ENCODE results near the gene BAZ2A.
"Not testable (repeated sequence)": the region's sequence is repeated elsewhere in the genome, so short reads cannot be mapped to it uniquely, and the experiment has no call there.

Gene BAZ2A

DNA sequence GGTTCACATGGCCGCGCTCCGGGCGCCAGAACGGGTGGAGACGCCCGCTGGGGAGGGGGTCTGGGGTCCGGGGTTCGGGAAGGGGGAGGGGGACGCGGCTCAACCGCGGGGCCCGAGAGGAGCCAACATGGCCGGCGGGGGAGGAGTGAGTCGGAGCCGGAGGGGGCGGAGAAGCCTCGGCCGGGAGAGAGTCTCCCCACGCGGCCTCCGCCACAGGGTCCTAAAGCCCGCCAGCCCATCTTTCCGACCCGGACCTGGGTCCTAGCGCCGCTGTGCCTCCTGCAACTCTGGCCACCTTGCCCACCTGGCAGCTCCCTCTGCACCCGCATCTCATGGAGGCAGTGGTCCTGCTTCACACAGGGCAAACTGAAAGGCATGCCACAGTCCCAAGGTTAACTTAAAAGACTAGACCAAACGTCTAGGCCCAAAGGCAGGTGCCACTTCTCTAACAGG is at the start of gene BAZ2A:
TSS of gene BAZ2A (minus strand) at position 147 of the 453 bp plus-strand sequence. CDS start 12,796 bp downstream, outside the sequence.
- DNase-seq, result peak; percentile 93

DNA sequence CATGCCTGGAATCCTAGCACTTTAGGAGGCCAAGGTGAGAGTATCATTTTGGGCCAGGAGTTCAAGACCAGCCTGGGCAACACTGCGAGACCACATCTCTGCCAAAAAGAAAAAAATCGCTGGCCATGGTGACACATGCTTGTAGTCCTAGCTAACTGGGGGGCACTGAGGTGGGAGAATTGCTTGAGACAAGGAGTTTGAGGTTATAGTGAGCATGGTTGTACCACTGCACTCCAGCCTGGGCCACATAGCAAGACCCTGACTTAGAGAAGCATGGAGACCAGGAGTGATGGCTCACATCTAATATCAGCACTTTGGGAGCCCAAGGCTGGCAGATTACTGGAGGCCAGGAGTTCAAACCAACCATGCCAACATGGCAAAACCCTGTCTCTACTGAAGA is 48.7 kb upstream of the BAZ2A start:
- DNase-seq, result no peak

DNA sequence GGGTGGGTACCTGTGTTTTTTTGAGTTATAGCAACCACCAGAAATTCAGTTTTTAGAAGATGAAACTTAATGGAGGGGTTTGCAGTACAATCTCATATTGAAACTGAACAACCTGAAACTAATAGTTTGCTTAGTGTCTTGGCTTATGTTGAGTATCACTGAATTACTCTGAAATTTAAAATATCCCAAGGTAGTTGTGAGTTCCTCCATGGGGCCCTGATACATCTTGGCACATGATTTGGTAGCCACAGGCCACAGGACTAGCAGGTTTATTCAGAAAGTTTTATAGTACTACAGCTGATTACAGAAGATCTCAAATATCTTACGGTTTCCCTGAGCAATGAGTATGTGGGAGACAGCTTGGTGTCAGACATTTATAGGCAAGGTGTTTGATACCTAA is 47.6 kb upstream of the BAZ2A start:
- DNase-seq, result no peak

DNA sequence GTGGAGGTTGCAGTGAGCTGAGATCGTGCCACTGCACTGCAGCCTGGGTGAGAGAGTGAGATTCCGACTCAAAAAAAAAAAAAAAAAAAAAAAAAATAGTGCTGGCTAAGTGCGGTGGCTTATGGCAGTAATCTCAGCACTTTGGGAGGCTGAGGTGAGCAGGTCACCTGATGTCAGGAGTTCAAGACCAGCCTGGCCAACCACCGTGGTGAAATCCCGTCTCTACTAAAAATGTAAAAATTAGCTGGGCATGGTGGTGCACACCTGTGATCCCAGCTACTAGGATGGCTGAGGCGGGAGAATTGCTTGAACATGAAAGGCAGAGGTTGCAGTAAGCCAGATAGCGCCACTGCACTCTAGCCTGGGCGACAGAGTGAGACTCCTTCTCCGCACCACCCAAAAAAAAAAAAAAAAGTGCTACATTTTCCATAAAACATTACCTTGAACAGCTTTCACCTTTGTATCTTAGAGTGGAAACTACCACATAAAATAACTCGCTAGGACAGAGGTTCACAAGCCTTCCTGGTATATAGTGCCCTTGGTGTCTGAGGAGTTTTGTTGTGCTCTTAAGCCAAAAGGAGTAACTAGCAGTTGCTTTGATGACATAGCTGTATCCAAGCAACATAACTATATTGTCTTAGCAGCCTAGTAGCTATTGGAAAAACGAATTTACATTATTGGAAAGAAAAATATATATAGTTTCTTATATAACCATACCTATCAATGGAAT is 46.9 kb upstream of the BAZ2A start:
- DNase-seq, result no peak

DNA sequence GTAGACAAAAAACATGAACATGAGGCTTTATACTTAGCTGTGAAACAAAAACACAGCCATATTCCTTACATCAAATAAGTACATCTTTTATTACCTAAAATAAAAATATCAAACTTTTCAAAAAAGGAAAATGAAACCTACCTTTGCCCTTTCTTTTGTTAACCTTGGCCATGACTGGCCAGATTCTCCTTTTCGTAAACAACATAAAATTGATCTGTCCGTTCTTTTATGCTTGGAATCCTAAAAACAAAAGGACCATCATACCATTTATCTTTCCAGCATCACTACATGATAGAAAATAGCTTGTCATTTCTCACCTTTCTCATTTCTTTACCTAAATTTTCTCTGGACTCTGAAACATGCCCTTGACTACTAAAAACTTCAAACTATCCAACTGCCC is 41.5 kb upstream of the BAZ2A start:
- DNase-seq, result no peak

DNA sequence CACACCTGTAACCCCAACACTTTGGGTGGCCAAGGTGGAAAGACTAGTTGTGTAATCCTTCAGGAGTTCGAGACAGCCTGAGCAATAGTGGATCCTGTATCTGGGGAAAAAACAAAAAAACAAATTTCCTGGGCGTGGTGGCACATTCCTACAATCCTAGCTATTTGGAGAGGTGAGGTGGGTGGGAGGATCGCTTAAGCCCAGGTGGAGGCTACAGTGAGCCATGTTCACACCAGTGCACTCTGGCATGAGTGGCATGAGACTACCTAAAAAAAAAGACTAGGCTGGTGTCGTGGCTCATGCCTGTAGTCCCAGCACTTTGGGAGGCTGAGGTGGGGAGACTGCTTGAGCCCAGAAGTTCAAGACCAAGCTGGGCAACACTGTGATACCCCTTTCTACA is 40.7 kb upstream of the BAZ2A start:
- DNase-seq, result no peak

DNA sequence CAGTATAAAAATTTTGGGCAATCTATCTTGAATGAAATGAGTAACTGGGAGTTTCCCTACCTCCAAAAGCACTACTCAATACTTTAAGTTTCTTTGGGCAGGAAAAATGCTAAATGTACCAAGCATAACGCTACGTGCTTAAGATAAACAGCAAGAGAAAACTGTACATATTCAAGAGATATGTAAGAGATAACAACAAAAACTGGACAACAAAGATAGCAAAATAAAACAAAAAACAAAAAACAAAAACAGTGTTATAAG is 38.0 kb upstream of the BAZ2A start:
- no peak for DNase-seq

DNA sequence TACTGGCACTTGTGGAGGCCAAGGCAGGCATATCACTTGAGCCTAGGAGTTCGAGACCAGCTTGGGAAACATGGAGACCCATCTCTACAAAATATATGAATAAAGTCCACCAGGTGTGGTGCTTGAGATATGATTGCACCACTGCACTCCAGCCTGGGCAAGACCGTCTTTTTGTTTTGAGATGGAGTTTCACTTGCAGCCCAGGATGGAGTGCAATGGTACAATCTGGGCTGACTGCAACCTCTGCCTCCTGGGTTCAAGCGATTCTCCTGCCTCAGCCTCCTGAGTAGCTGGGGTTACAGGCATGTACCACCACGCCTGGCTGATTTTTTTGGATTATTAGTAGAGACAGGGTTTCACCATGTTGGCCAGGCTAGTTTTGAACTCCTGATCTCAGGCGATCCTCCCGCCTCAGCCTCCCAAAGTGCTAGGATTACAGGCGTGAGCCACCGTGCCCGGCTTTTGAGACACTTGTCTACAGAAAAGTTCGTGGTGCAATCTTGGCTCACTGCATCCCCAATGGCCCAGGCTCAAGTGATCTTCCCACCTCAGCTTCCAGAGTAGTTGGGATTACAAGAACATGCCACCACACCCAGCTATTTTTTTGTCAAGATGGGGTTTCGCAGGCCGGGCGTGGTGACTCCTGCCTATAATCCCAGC is 32.0 kb upstream of the BAZ2A start:
- no peak for DNase-seq

DNA sequence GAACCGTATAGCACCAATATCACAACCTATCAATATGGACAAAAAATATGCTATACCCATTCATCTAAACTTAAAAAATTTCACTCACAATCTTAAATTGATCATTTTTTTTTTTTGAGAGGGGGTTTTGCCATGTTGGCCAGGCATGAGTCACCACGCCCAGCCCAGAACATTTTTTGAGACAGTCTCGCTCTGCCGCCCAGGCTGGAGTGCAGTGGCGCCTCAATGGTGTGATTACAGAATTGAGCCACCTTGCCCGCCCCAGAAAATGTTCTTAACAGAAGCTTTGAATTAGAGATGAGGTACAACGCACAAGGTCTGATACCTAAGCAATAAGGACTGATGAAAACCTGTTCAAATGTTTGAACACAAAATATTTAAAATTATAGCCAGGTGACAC is 31.4 kb upstream of the BAZ2A start:
- DNase-seq, result no peak

DNA sequence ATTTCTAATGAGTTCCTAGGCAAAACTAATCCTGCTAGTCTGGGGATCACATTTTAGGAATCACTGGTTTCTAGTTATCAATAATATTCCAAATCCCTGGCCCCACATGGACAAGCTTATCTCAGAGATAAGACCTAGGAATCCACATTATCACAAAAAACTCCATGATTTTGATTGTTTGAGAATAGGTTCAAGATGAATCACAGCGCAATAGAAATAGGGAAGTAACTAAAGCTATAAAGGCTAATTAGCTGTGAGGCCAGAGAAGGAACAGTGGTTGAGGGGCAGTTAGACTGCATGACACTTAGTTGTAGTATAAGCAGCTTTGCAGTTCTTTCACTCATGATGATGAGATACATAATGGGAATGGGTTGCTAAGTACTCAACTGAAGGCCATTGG is 28.8 kb upstream of the BAZ2A start:
- no peak for DNase-seq

DNA sequence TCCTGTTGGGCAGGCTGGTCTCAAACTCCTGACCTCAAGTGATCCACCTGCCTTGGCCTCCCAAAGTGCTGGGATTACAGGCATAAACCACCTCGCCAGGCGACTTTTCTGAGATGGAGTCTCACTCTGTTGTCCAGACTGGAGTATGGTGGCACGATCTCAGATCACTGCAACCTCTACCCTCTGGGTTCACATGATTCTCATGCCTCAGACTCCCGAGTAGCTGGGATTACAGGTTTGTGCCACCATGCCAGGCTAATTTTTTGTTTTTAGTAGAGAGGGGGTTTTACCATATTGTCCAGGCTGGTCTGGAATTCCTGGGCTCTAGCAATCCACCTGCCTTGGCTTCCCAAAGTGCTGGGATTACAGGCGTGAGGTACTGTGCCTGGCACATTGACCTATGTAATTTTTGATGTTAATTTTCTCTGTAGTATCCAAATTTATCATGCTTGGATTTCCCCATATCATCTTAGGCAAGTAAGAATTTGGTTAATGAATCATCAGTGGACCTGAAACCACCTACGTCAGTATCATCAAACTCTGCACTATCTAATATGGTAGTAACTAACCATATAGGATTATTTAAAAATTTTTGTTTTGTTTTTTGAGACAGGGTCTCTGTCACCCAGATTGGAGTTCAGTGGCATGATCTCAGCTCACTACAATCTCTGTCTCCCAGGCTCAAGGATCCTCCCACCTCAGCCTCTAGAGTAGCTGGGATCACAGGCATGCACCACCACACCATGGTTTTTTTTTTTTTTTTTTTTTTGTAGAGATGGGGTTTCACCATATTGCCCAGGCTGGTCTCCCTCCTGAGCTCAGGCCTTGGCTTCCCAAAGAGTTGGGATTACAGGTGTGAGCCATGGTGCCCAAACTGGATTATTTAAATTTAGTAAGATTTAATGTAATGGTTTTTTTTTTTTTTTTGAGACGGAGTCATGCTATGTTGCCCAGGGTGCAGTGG is 27.6 kb upstream of the BAZ2A start:
- DNase-seq, result no peak

DNA sequence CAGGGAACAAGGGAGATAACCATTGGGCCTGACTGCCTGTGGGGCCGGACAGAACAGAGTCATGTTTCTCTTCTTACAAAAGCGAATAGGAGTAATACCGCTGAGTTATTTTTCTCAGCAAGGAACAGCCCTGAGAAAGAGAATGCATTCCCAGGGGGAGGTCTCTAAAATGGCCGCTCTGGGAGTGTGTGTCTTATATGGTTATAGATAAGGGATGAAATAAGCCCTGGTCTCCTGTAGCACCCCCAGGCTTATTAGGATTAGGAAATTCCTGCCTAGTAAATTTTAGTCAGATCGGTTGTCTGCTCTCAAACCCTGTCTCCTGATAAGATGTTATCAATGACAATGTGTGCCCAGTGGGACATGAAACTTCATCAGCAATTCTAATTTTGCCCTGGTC is 23.7 kb upstream of the BAZ2A start:
- DNase-seq, result not testable (repeated sequence)

DNA sequence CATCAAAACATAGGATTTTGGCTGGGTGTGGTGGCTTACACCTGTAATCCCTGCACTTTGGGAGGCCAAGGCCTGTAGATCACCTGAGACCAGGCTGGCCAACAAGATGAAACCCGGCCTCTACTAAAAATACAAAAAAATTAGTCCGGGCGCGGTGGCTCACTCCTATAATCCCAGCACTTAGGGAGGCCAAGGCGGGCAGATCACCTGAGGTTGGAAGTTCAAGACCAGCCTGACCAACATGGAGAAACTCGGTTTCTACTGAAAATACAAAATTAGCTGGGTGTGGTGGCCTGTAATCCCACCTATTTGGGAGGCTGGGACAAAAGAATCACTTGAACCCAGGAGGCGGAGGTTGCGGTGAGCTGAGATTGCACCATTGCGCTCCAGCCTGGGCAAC is 17.9 kb upstream of the BAZ2A start:
- DNase-seq, result not testable (repeated sequence)

DNA sequence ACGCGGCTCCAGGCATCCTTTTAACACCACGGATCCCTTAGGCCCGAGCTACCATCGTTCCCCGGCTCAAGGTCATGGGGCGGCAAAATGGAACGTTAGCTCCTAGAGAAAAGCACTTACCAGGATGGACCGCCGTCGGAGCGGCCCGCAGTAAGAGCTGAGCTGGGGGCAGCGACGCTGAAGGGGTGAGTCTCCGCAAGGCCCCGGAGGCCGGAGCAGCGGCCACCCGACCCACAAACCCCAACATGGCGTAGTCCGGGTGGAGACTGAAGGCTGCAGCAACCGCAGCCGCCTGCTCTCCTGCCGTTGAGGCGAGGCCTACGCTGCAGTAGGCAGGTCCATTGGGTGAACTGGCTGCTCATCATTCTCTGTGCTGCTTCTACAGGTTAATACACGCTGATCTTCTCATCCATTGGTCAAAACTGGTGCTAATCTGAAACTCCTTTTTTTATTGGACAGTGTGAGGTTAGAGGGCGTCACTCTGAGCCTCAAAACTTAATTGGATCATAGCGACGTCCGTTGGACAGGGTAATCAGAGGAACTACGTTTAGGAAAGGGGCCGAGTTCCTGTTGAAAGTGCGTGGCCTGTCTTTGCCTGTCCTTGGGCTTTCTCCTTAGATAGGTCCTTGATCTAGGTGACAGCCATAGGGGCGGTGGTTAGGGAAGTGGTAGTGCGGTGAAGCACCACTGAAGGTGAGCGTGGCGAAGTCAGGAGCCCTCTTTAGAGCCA is 15.8 kb upstream of the BAZ2A start, which contains the start of gene ATP5F1B:
TSS of gene ATP5F1B (minus strand) at position 268 of the 730 bp plus-strand sequence. CDS start at position 247, 21 bp downstream.
- DNase-seq, result peak; percentile 98

DNA sequence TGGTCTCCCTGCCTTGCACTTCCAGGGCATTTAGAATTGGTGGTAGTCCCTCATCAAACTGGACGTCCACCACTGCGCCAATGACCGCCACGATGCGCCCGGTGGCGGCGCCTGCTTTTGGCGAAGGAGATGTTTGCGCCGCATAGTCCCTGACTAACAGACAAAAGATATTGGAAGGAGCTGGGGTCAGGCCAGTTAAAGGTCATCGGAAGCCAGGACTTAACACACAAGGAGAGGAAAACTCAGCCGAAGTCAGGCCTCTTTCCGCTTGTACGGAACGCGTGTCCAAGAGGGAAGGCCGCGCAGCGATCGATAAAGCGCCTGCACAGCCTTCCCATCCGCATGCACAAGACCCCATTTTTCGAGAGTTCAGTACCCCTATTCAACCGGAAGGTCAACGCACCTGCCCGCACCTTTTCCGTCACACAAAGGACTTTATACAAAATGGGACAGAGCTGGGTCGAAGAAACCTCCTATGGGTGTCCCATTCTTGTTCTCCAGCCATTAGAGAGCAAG is 15.1 kb upstream of the BAZ2A start:
- DNase-seq, result peak; percentile 6

DNA sequence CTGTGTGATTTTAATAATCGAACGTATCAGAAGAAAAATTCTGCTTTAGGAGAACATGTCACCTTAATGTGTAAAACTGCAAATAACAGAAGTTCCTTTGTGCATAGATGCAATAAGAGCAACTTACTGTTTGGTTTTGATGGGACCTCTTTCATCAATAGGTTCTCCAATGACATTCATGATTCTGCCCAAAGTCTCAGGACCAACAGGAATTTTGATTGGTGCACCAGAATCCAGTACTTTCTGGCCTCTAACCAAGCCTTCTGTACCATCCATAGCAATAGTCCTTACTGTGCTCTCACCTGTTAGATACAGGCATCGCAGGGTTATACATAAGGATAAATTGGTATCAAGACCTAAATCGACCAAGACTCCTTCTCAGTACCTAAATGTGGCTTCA is 14.5 kb upstream of the BAZ2A start:
- DNase-seq, result no peak

DNA sequence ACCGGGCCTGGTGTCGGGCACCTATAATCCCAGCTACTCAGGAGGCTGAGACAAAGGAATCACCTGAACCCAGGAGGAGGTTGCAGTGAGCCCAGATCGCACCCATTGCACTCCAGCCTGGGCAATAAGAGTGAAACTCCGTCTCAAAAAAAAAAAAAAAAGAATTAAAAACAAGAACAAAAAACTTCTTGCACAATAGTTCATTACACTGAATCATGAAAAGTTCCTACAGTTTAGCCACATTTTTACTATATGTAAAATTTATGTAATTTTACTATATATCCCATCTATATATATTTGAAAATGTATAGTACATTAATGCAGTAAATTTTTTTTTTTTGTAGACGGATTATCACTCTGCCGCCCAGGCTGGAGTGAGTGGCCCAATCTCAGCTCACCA is 11.1 kb upstream of the BAZ2A start:
- no peak for DNase-seq

DNA sequence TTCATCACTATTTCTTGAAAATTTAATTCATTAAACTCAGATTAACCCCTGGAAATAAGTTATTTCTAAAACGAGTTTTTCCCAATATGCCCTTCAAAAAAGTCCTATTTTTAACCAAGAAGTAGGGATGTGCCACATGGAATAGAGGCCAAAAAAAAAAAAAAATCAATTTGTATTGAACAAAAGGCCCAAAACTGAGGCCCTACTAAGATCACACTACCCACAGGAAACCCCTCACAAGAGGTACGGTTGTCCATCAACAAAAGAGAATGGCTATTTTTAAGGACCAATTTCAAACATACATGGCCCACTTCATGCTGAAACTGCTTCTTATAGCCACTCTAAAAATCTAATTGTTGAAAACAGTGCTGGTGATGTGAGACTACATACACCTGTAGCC is 7.5 kb upstream of the BAZ2A start:
- DNase-seq, result no peak

DNA sequence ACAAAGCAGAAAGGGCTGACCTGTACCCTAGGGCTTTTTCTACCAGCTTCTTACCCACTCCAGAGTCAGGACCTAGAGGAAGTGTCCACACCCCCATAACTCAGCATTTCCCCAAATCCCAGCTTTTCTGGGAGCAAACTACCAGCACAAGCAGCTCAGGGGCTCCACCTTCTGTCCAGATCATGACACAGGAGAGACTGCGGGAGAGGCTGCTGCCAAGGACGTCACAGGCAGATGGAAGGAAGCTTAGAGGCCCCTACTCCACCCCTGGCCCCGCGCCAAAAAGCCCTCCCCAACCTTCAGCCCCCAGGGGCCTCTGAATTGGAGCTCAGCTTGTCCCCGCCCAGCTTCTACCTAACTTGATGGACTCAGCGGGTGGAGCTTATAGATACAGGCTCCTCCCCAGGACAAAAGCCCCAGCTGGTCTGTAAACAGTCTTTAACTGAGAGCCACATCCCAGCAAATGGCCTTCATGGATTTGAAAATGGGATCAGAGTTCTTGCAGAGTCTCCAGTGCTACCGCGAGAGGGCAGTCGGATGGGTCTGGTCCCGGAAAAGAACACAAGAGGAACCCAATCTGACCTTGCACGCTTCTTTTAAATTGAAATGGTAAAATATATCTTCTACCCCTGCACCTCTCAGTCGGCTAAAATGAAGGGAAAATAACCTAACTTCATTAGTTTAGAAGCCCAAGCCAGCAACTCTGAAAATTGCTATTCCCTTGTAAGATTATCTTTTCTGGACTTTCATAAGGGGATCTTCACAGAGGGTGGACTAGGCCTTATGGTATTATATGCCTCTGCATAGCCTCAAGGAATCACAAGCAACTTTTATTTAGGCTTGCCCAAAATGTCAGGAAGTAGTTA is 6.8 kb upstream of the BAZ2A start:
- peak; percentile 94 for DNase-seq

DNA sequence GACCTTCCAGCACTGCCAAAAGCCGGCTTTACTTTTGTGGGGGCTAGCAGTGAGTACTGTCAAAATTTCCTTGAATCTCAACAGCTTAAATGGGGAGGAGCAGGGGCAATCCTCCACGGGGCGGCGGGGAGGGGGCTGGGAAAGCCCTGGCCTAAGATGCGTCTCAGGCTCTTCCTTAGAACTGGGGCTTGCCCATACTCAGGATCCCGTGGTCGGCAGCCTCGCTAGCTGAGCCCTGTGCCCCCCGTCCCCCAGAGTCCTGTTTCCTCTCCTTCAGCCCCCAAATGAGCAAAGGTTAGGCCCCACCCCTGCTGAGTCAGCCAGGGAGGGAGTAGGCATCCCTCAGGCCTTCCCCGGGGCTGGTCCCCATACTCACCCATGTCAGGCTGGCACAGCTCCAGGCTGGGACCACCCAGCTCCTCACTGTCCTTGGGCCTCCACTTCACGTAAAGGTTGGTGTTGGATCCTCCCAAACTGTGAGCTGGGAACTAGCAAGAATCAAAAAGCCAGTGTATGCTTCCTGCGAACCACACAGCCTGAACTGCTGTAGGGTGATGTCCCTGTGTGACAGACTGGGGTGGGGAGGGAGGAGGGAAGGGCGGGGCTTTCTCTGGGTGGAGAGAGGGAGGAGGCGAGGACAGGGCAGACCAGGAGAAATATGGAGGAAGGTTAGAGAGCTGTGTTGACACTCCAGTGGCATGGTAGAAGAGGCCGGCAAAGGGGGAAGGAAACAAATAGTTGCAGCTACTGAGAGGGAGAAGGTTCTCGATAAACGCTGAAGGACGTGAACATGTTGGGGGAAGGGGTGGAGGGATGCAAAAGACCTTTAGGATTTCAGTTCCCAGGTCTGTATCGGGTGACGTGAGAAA is 5.9 kb upstream of the BAZ2A start:
- DNase-seq, result peak; percentile 85

Data from midbrain (tissue), 1 donor.